Measurements from ENCODE around the gene BTNL2.

DNA sequence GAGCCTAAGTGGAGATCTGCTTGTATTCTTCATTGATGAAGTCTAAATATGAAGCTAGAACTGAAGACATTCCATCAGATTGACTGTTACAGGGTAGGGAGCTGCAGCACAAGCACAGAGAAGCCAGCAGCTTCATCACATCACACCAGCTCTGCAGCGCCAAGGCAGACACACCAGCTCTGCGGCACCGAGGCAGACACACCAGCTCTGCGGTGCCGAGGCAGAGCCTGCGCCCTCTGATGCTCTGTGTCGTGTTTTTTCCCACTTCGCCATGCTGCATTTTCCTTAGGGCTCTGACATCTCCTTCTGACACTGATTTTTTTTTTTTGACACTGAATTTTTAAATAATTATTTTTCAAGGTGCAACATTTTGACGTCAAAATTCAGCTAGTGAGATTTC, 784 bp downstream of the BTNL2 start:
- TF ChIP-seq ARNT (IDR thresholded peaks at IDR 0.05) (no peak), HDGF (IDR thresholded peaks at IDR 0.05; ENCODE audit: borderline replicate concordance) (no peak)
